ENCODE data around the gene UGT2B15. TPM values are rescaled to one million over a fixed set of nuclear protein-coding genes. Genes with fewer than 3 reads are reported as not detected.
"Not testable (repeated sequence)": the region's sequence is repeated elsewhere in the genome, so short reads cannot be mapped to it uniquely, and the experiment has no call there.

Gene UGT2B15
- polyA plus RNA-seq, 1 donor (not counting 4 experiments of a cell fraction or from before 2014, with no cell fraction given), result not detected

GRCh38 chr4:68708566-68708965 lies 38.1 kb upstream of the UGT2B15 start:
- no peak overlapping the region for H2AFZ ChIP-seq (ENCODE audit: control insufficient read depth, low read length)
- no peaks in the 10 kb centered on the region for H3K9me3 ChIP-seq (ENCODE audit: control insufficient read depth, low read depth, low read length)
- dilution Hi-C loops (cut with MboI; ENCODE audit: extremely low pct_ligation_motif_present, low sequenced_read_pairs), result no loop called here
- no peaks in the 10 kb centered on the region for H4K20me1 ChIP-seq (ENCODE audit: control insufficient read depth, extremely low read depth, insufficient read depth, low read length)
- TF ChIP-seq CTCF (optimal IDR thresholded peaks at IDR 0.05 in 1 of 3, IDR thresholded peaks at IDR 0.05 in 1 of 3, conservative IDR thresholded peaks at IDR 0.05 in 1 of 3; ENCODE audit: extremely low read depth in 1 of 3, insufficient read depth in 2 of 3, low read length in 3 of 3) (no peak), EZH2 (IDR thresholded peaks at IDR 0.05; ENCODE audit: low read length) (no peak)
- no peaks in the 10 kb centered on the region for H3K79me2 ChIP-seq (ENCODE audit: control insufficient read depth, insufficient read depth, low read length)
- no peaks in the 10 kb centered on the region for H3K36me3 ChIP-seq (ENCODE audit: control insufficient read depth in 2 of 2, extremely low read depth in 1 of 2, insufficient read depth in 2 of 2, low read length in 2 of 2)
- DNase-seq (ENCODE audit: low read depth, low spot score) (no peak), FAIRE-seq (no peak)
- no peak overlapping the region for H3K4me3 ChIP-seq (ENCODE audit: control insufficient read depth in 2 of 3, extremely low read depth in 1 of 3, insufficient read depth in 2 of 3, low read depth in 1 of 3, low read length in 3 of 3)
- H3K27me3 ChIP-seq (ENCODE audit: control insufficient read depth, extremely low read depth, insufficient read depth, low read length), result no peaks in the 10 kb centered on the region
- no peaks in the 10 kb centered on the region for H3K9me1 ChIP-seq (ENCODE audit: control insufficient read depth, extremely low read depth, insufficient read depth, low read length)
- no peak overlapping the region for H3K9ac ChIP-seq (ENCODE audit: control insufficient read depth, extremely low read depth, insufficient read depth, low read length)
- no peak overlapping the region for H3K27ac ChIP-seq (ENCODE audit: control insufficient read depth, insufficient read depth, low read length)
- no peak overlapping the region for H3K4me2 ChIP-seq (ENCODE audit: control insufficient read depth, extremely low read depth, insufficient read depth, low read depth, low read length)
- H3K4me1 ChIP-seq (ENCODE audit: control insufficient read depth, extremely low read depth, insufficient read depth, low read length), result no peaks in the 10 kb centered on the region

GRCh38 chr4:68703168-68703567 lies 32.7 kb upstream of the UGT2B15 start:
- dilution Hi-C loops (cut with MboI; ENCODE audit: extremely low pct_ligation_motif_present, low sequenced_read_pairs); H2AFZ ChIP-seq (ENCODE audit: control insufficient read depth, low read length); H4K20me1 ChIP-seq (ENCODE audit: control insufficient read depth, extremely low read depth, insufficient read depth, low read length); H3K9me3 ChIP-seq (ENCODE audit: control insufficient read depth, low read depth, low read length); H3K9ac ChIP-seq (ENCODE audit: control insufficient read depth, extremely low read depth, insufficient read depth, low read length); H3K27ac ChIP-seq (ENCODE audit: control insufficient read depth, insufficient read depth, low read length); H3K4me2 ChIP-seq (ENCODE audit: control insufficient read depth, extremely low read depth, insufficient read depth, low read depth, low read length); H3K4me1 ChIP-seq (ENCODE audit: control insufficient read depth, extremely low read depth, insufficient read depth, low read length); H3K36me3 ChIP-seq (ENCODE audit: control insufficient read depth in 2 of 2, extremely low read depth in 1 of 2, insufficient read depth in 2 of 2, low read length in 2 of 2); FAIRE-seq; H3K79me2 ChIP-seq (ENCODE audit: control insufficient read depth, insufficient read depth, low read length); H3K4me3 ChIP-seq (ENCODE audit: control insufficient read depth in 2 of 3, extremely low read depth in 1 of 3, insufficient read depth in 2 of 3, low read depth in 1 of 3, low read length in 3 of 3); DNase-seq (ENCODE audit: low read depth, low spot score); H3K9me1 ChIP-seq (ENCODE audit: control insufficient read depth, extremely low read depth, insufficient read depth, low read length); H3K27me3 ChIP-seq (ENCODE audit: control insufficient read depth, extremely low read depth, insufficient read depth, low read length): not testable (repeated sequence)

GRCh38 chr4:68700152-68700551 lies 29.7 kb upstream of the UGT2B15 start:
- Histone ChIP-seq H3K27ac (ENCODE audit: control insufficient read depth, insufficient read depth, low read length) (no peak overlapping the region), H3K4me3 (ENCODE audit: control insufficient read depth in 2 of 3, extremely low read depth in 1 of 3, insufficient read depth in 2 of 3, low read depth in 1 of 3, low read length in 3 of 3) (no peak overlapping the region), H3K27me3 (ENCODE audit: control insufficient read depth, extremely low read depth, insufficient read depth, low read length) (no peaks in the 10 kb centered on the region), H3K9me3 (ENCODE audit: control insufficient read depth, low read depth, low read length) (no peaks in the 10 kb centered on the region), H3K9ac (ENCODE audit: control insufficient read depth, extremely low read depth, insufficient read depth, low read length) (no peak overlapping the region), H4K20me1 (ENCODE audit: control insufficient read depth, extremely low read depth, insufficient read depth, low read length) (no peaks in the 10 kb centered on the region), H2AFZ (ENCODE audit: control insufficient read depth, low read length) (no peak overlapping the region), H3K79me2 (ENCODE audit: control insufficient read depth, insufficient read depth, low read length) (no peaks in the 10 kb centered on the region), H3K36me3 (ENCODE audit: control insufficient read depth in 2 of 2, extremely low read depth in 1 of 2, insufficient read depth in 2 of 2, low read length in 2 of 2) (no peaks in the 10 kb centered on the region), H3K4me2 (ENCODE audit: control insufficient read depth, extremely low read depth, insufficient read depth, low read depth, low read length) (no peak overlapping the region), H3K4me1 (ENCODE audit: control insufficient read depth, extremely low read depth, insufficient read depth, low read length) (no peaks in the 10 kb centered on the region), H3K9me1 (ENCODE audit: control insufficient read depth, extremely low read depth, insufficient read depth, low read length) (no peaks in the 10 kb centered on the region)
- no peak for TF ChIP-seq CTCF (optimal IDR thresholded peaks at IDR 0.05 in 1 of 3, IDR thresholded peaks at IDR 0.05 in 1 of 3, conservative IDR thresholded peaks at IDR 0.05 in 1 of 3; ENCODE audit: extremely low read depth in 1 of 3, insufficient read depth in 2 of 3, low read length in 3 of 3)
- TF ChIP-seq EZH2 (IDR thresholded peaks at IDR 0.05; ENCODE audit: low read length), result no peak
- dilution Hi-C loops (cut with MboI; ENCODE audit: extremely low pct_ligation_motif_present, low sequenced_read_pairs), result no loop called here
- DNase-seq (ENCODE audit: low read depth, low spot score) (no peak), FAIRE-seq (no peak)
